SK-N-MC (cell line): ENCODE data around the gene SHROOM4.

Experiments
- DNase-seq: peaks from one replicate; pipeline ENCODE4 v3.0.0-alpha.2; 2011; ENCODE audit warnings: low read depth, low spot score
- H3K27ac ChIP-seq: fragments of 200-600 bp; sonication (generic); 2 replicates; pipeline ENCODE4 v1.5.1; 2016; ENCODE audit warnings: mixed run types
- H3K36me3 ChIP-seq: fragments of 200-600 bp; sonication (generic); 2 replicates; pipeline ENCODE4 v1.6.1; 2017; ENCODE audit warnings: antibody characterized with exemption, low read length, mixed read lengths; ENCODE audit not compliant: insufficient read depth
- H3K4me3 ChIP-seq: fragments of 200-600 bp; sonication (generic); 2 replicates; pipeline ENCODE4 v1.5.1; 2016
- H3K9ac ChIP-seq: fragments of 200-600 bp; sonication (generic); 2 replicates; pipeline ENCODE4 v1.8.0; 2017; ENCODE audit warnings: mixed run types, mixed read lengths; ENCODE audit not compliant: insufficient read length
- H3K9me3 ChIP-seq: fragments of 200-600 bp; sonication (generic); 2 replicates; pipeline ENCODE4 v1.6.1; 2017; ENCODE audit warnings: low read depth, mild to moderate bottlenecking, antibody characterized with exemption, low read length, moderate library complexity, mixed read lengths
- EZH2 ChIP-seq: fragments of 200-600 bp; sonication (generic); IDR thresholded peaks from one replicate; pipeline ENCODE4 v1.6.1; 2017; ENCODE audit warnings: antibody characterized with exemption
- FOXP2 ChIP-seq: optimal IDR thresholded peaks from 2 replicates; pipeline ENCODE3; 2011; ENCODE audit warnings: mild to moderate bottlenecking, moderate library complexity; ENCODE audit not compliant: insufficient read depth; ENCODE audit errors: extremely low read length, control extremely low read depth
- POLR2AphosphoS5 ChIP-seq: IDR thresholded peaks from 2 replicates; pipeline ENCODE4 v1.6.1; 2012; ENCODE audit warnings: mild to moderate bottlenecking, low read depth, low read length, borderline replicate concordance

The SHROOM4 gene

GRCh38 chrX:50801135-50801534 lies 12.9 kb downstream of the SHROOM4 start:
- no peak overlapping the region for H3K9ac ChIP-seq
- TF ChIP-seq EZH2 = no peak
- no peak for TF ChIP-seq FOXP2
- no peak overlapping the region for H3K27ac ChIP-seq
- no peaks in the 10 kb centered on the region for H3K36me3 ChIP-seq
- H3K4me3 ChIP-seq = no peak overlapping the region
- no peaks in the 10 kb centered on the region for H3K9me3 ChIP-seq
- no peak for DNase-seq

- TF ChIP-seq FOXP2 (no peak), POLR2AphosphoS5 (no peak), EZH2 (no peak)
- Histone ChIP-seq H3K9ac (no peak overlapping the region), H3K9me3 (no peaks in the 10 kb centered on the region), H3K27ac (no peak overlapping the region), H3K4me3 (no peak overlapping the region), H3K36me3 (no peaks in the 10 kb centered on the region)
- no peak for DNase-seq
Measured at GRCh38 chrX:50799531-50799961, 14.4 kb downstream of the SHROOM4 start.

GRCh38 chrX:50798783-50799182 lies 15.2 kb downstream of the SHROOM4 start:
- Histone ChIP-seq H3K9ac (no peak overlapping the region), H3K9me3 (no peaks in the 10 kb centered on the region), H3K4me3 (no peak overlapping the region), H3K36me3 (no peaks in the 10 kb centered on the region), H3K27ac (no peak overlapping the region)
- TF ChIP-seq FOXP2 (no peak), EZH2 (no peak), POLR2AphosphoS5 (no peak)
- DNase-seq = no peak

- Histone ChIP-seq H3K27ac (no peak overlapping the region), H3K9ac (no peak overlapping the region), H3K4me3 (no peak overlapping the region), H3K36me3 (no peaks in the 10 kb centered on the region), H3K9me3 (no peaks in the 10 kb centered on the region)
- TF ChIP-seq EZH2 (no peak), FOXP2 (no peak), POLR2AphosphoS5 (no peak)
- no peak for DNase-seq
Measured at GRCh38 chrX:50787099-50787498, 26.9 kb downstream of the SHROOM4 start.

- DNase-seq = no peak
- no peak overlapping the region for H3K27ac ChIP-seq
- TF ChIP-seq FOXP2 (no peak), POLR2AphosphoS5 (no peak), EZH2 (no peak)
- no peaks in the 10 kb centered on the region for H3K9me3 ChIP-seq
- no peak overlapping the region for H3K4me3 ChIP-seq
- no peaks in the 10 kb centered on the region for H3K36me3 ChIP-seq
- H3K9ac ChIP-seq = no peak overlapping the region
Measured at GRCh38 chrX:50780144-50780543, 33.9 kb downstream of the SHROOM4 start.

GRCh38 chrX:50779694-50780093 lies 34.3 kb downstream of the SHROOM4 start:
- Histone ChIP-seq H3K9me3 (no peaks in the 10 kb centered on the region), H3K9ac (no peak overlapping the region), H3K27ac (no peak overlapping the region), H3K36me3 (no peaks in the 10 kb centered on the region), H3K4me3 (no peak overlapping the region)
- no peak for TF ChIP-seq EZH2
- no peak for TF ChIP-seq POLR2AphosphoS5
- TF ChIP-seq FOXP2 = no peak
- peak; percentile 3 for DNase-seq

- H3K9me3 ChIP-seq = no peaks in the 10 kb centered on the region
- no peak overlapping the region for H3K4me3 ChIP-seq
- no peak overlapping the region for H3K9ac ChIP-seq
- no peak for DNase-seq
- TF ChIP-seq FOXP2 = no peak
- no peak for TF ChIP-seq POLR2AphosphoS5
- no peak for TF ChIP-seq EZH2
- no peaks in the 10 kb centered on the region for H3K36me3 ChIP-seq
- H3K27ac ChIP-seq = no peak overlapping the region
Measured at GRCh38 chrX:50778272-50778671, 35.7 kb downstream of the SHROOM4 start.

GRCh38 chrX:50776248-50776647 lies 37.7 kb downstream of the SHROOM4 start:
- no peak for DNase-seq
- H3K4me3 ChIP-seq = no peak overlapping the region
- H3K9me3 ChIP-seq = no peaks in the 10 kb centered on the region
- H3K9ac ChIP-seq = no peak overlapping the region
- TF ChIP-seq EZH2 = no peak
- no peak for TF ChIP-seq FOXP2
- TF ChIP-seq POLR2AphosphoS5 = no peak
- H3K27ac ChIP-seq = no peak overlapping the region
- H3K36me3 ChIP-seq = no peaks in the 10 kb centered on the region

GRCh38 chrX:50771382-50771781 lies 42.6 kb downstream of the SHROOM4 start:
- no peak overlapping the region for H3K27ac ChIP-seq
- no peaks in the 10 kb centered on the region for H3K9me3 ChIP-seq
- H3K4me3 ChIP-seq = no peak overlapping the region
- H3K9ac ChIP-seq = no peak overlapping the region
- TF ChIP-seq FOXP2 (no peak), POLR2AphosphoS5 (no peak), EZH2 (no peak)
- no peak for DNase-seq
- no peaks in the 10 kb centered on the region for H3K36me3 ChIP-seq

GRCh38 chrX:50770702-50771101 lies 43.3 kb downstream of the SHROOM4 start:
- Histone ChIP-seq H3K4me3 (no peak overlapping the region), H3K9me3 (no peaks in the 10 kb centered on the region), H3K9ac (no peak overlapping the region), H3K27ac (no peak overlapping the region), H3K36me3 (no peaks in the 10 kb centered on the region)
- TF ChIP-seq EZH2 = no peak
- no peak for TF ChIP-seq FOXP2
- no peak for TF ChIP-seq POLR2AphosphoS5
- no peak for DNase-seq
